Measurements from ENCODE around the gene DHX9.

The DHX9 gene

DNA sequence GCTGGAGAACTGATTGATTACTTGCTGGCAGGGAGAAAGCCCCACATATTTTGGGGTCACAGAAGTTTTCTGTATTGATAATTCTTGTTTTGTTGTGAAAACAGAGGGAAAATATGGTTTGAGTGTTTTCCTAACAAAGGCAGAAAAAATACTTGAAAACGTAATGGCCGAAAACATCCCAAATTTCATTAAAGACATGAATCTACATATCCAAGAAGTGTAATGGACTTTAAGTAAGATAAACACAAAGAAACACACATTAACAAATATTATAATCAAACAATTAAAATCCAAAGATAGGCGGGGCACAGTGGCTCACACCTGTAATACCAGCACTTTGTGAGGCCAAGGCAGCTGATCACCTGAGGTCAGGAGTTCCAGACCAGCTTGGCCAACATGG lies 74.3 kb downstream of the DHX9 start:
- TF ChIP-seq, protein P1, sequence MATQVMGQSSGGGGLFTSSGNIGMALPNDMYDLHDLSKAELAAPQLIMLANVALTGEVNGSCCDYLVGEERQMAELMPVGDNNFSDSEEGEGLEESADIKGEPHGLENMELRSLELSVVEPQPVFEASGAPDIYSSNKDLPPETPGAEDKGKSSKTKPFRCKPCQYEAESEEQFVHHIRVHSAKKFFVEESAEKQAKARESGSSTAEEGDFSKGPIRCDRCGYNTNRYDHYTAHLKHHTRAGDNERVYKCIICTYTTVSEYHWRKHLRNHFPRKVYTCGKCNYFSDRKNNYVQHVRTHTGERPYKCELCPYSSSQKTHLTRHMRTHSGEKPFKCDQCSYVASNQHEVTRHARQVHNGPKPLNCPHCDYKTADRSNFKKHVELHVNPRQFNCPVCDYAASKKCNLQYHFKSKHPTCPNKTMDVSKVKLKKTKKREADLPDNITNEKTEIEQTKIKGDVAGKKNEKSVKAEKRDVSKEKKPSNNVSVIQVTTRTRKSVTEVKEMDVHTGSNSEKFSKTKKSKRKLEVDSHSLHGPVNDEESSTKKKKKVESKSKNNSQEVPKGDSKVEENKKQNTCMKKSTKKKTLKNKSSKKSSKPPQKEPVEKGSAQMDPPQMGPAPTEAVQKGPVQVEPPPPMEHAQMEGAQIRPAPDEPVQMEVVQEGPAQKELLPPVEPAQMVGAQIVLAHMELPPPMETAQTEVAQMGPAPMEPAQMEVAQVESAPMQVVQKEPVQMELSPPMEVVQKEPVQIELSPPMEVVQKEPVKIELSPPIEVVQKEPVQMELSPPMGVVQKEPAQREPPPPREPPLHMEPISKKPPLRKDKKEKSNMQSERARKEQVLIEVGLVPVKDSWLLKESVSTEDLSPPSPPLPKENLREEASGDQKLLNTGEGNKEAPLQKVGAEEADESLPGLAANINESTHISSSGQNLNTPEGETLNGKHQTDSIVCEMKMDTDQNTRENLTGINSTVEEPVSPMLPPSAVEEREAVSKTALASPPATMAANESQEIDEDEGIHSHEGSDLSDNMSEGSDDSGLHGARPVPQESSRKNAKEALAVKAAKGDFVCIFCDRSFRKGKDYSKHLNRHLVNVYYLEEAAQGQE (IDR thresholded peaks at IDR 0.05; ENCODE audit: insufficient read depth in 1 of 2, low read depth in 2 of 2, low read length in 2 of 2): no peak
- TF ChIP-seq SIN3A (IDR thresholded peaks at IDR 0.05; ENCODE audit: borderline replicate concordance, insufficient read depth, low read length) (no peak), TAF1 (IDR thresholded peaks at IDR 0.05; ENCODE audit: borderline replicate concordance, insufficient read depth, low read length) (no peak), POLR2AphosphoS5 (IDR thresholded peaks at IDR 0.05; ENCODE audit: low read depth, low read length) (no peak), FOXP2 (optimal IDR thresholded peaks at IDR 0.05; ENCODE audit: borderline replicate concordance, extremely low read depth, extremely low read length, insufficient read depth) (no peak)

DNA sequence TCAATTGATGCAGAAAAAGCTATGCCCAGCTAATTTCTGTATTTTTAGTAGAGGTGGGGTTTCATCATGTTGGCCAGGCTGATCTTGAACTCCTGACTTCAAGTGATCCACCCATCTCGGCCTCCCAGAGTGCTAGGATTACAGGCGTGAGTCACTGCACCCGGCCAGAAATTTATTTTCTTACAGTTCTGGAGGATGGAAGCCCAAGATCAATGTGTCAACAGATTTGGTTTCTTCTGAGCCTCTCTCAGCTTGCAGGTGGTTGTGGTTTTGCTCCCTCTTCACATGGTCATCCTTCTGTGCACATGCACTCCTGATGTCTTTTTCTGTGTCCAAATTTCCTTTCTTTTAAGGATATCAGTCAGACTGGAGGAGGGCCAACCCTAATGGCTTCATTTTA lies 78.2 kb downstream of the DHX9 start:
- no peak for TF ChIP-seq SIN3A (IDR thresholded peaks at IDR 0.05; ENCODE audit: borderline replicate concordance, insufficient read depth, low read length)
- TF ChIP-seq POLR2AphosphoS5 (IDR thresholded peaks at IDR 0.05; ENCODE audit: low read depth, low read length): no peak
- no peak for TF ChIP-seq FOXP2 (optimal IDR thresholded peaks at IDR 0.05; ENCODE audit: borderline replicate concordance, extremely low read depth, extremely low read length, insufficient read depth)
- TF ChIP-seq, protein P1 (IDR thresholded peaks at IDR 0.05; ENCODE audit: insufficient read depth in 1 of 2, low read depth in 2 of 2, low read length in 2 of 2): no peak
- TF ChIP-seq TAF1 (IDR thresholded peaks at IDR 0.05; ENCODE audit: borderline replicate concordance, insufficient read depth, low read length): no peak

DNA sequence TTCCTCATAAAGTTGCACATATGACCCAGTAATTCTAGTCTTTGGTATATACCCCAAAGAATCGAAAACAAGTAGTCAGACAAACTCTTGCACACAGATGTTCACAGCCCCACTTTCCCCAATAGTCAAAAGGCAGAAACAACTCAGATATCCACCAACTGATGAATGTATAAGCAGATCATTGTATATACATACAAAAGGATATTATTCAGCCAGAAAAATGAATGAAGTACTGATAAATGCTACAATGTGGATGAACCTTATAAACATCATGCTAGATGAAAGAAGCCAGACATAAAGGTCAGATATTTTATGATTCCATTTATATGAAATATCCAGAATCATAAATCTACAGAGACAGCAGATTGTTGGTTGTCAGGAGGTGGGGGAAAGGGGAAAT lies 86.5 kb downstream of the DHX9 start:
- TF ChIP-seq, protein P1 (IDR thresholded peaks at IDR 0.05; ENCODE audit: insufficient read depth in 1 of 2, low read depth in 2 of 2, low read length in 2 of 2): no peak

DNA sequence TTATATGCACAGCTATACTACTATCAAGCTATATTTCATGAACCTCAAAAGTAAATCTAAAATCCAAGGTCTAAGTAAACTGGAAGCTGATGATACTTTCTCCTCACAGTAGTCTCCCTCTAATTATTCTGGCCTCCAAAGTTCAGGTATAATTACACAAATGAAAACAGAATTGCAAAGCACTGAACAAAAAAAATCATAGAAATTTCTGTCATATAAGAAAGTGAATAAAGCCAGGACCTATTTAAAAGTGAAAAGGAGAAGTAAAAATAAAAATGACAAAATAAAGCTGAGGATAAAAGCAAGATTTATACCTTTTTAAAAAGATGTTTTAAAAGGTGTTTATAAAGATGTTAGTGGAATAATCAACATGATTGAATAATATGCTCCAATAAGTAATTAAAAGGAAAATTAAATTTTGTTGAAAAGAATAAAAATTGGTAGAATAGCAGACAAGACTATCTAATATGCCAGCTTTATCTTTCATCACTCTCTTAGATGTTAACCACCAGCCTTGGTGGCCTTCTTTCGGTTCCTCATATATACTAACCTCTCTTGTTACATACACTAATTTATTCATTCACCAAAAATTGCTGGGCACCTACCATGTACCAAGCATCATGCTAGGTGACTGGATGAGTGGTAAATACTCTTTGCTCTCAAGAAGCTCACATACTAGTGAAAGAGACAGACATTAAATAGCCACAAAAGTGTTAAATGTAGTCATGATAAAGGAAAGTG lies 88.7 kb downstream of the DHX9 start:
- TF ChIP-seq POLR2AphosphoS5 (IDR thresholded peaks at IDR 0.05; ENCODE audit: low read depth, low read length): no peak
- TF ChIP-seq, protein P1 (IDR thresholded peaks at IDR 0.05; ENCODE audit: insufficient read depth in 1 of 2, low read depth in 2 of 2, low read length in 2 of 2): no peak
- TF ChIP-seq TAF1 (IDR thresholded peaks at IDR 0.05; ENCODE audit: borderline replicate concordance, insufficient read depth, low read length): no peak
- no peak for TF ChIP-seq SIN3A (IDR thresholded peaks at IDR 0.05; ENCODE audit: borderline replicate concordance, insufficient read depth, low read length)
- TF ChIP-seq FOXP2 (optimal IDR thresholded peaks at IDR 0.05; ENCODE audit: borderline replicate concordance, extremely low read depth, extremely low read length, insufficient read depth): no peak

DNA sequence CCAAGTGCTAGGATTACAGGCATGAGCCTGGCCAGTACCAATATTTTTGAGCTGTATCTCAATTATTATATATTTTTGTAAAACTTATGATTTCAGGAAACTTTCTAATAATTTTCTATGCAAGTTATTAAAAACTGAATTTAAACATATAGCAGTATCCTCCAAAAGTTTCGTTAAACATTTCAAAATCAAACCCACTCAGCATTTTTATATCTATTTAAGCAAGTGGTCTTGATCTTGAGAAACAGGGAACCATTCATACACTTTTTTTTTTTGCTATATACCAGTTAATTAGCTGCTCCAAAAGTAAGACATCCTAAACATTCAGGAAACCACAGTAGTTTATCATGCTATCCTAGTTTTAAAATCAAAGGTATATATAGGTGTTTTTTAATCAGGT lies 91.8 kb downstream of the DHX9 start:
- TF ChIP-seq, protein P1 (IDR thresholded peaks at IDR 0.05; ENCODE audit: insufficient read depth in 1 of 2, low read depth in 2 of 2, low read length in 2 of 2): no peak
- TF ChIP-seq TAF1 (IDR thresholded peaks at IDR 0.05; ENCODE audit: borderline replicate concordance, insufficient read depth, low read length): no peak
- TF ChIP-seq FOXP2 (optimal IDR thresholded peaks at IDR 0.05; ENCODE audit: borderline replicate concordance, extremely low read depth, extremely low read length, insufficient read depth): no peak
- no peak for TF ChIP-seq SIN3A (IDR thresholded peaks at IDR 0.05; ENCODE audit: borderline replicate concordance, insufficient read depth, low read length)
- TF ChIP-seq POLR2AphosphoS5 (IDR thresholded peaks at IDR 0.05; ENCODE audit: low read depth, low read length): no peak
